H1 (cell line): Measurements from ENCODE around the gene TTC21A. TPM values are rescaled to one million over a fixed set of nuclear protein-coding genes. Genes with fewer than 3 reads are reported as not detected.

Experiments
- CTCF ChIA-PET: fragments of 300-600 bp; sonication (Branson Sonifier 250); formaldehyde crosslinking; loops from one replicate; lab custom pipeline; 2021; ENCODE audit not compliant: partially characterized antibody; lab: Charles Lee
- POLR2A ChIA-PET: fragments of 300-600 bp; sonication (Branson Sonifier 250); formaldehyde crosslinking; loops from one replicate; lab custom pipeline; 2021; ENCODE audit warnings: inconsistent platforms; ENCODE audit not compliant: partially characterized antibody; lab: Charles Lee
- DNase-seq, 2 experiments: peaks; one replicate each; pipeline versions ENCODE4 v3.0.0 to v3.0.0-alpha.2; 2010 to 2022; ENCODE audit warnings: low spot score in 2 of 2, low read depth in 1 of 2, mixed read lengths in 1 of 2
- FAIRE-seq: peaks from 2 replicates; lab custom pipeline; 2011; peaks lifted over from hg19 to GRCh38; lab: Jason Lieb, UNC
- H2AFZ ChIP-seq: 2 replicates; pipeline ENCODE4 v1.8.1; 2012; ENCODE audit warnings: low read length, inconsistent platforms
- H2AK5ac ChIP-seq: 2 replicates; pipeline ENCODE4 v1.6.1; 2013; ENCODE audit warnings: low read depth, low read length
- H2BK120ac ChIP-seq: replicated peaks from 2 replicates; pipeline ENCODE3; 2013; ENCODE audit warnings: low read depth, low read length, inconsistent platforms
- H2BK12ac ChIP-seq: 2 replicates; pipeline ENCODE4 v1.6.1; 2013; ENCODE audit warnings: low read depth, low read length
- H2BK15ac ChIP-seq: 2 replicates; pipeline ENCODE4 v1.6.1; 2013; ENCODE audit warnings: low read length
- H2BK20ac ChIP-seq: 2 replicates; pipeline ENCODE4 v1.6.1; 2013; ENCODE audit warnings: low read length
- H2BK5ac ChIP-seq: 2 replicates; pipeline ENCODE4 v1.6.1; 2013; ENCODE audit warnings: low read depth, low read length
- H3K14ac ChIP-seq: 2 replicates; pipeline ENCODE4 v1.6.1; 2013; ENCODE audit warnings: inconsistent platforms; ENCODE audit not compliant: insufficient read length
- H3K18ac ChIP-seq: 2 replicates; pipeline ENCODE4 v1.6.1; 2013; ENCODE audit warnings: low read length; ENCODE audit errors: extremely low read depth
- H3K23ac ChIP-seq: 2 replicates; pipeline ENCODE4 v1.6.1; 2013; ENCODE audit warnings: inconsistent platforms; ENCODE audit not compliant: insufficient read length
- H3K23me2 ChIP-seq: 2 replicates; pipeline ENCODE4 v1.6.1; 2013; ENCODE audit warnings: low read depth, low read length
- H3K27ac ChIP-seq: 2 replicates; pipeline ENCODE4 v1.6.1; 2011; ENCODE audit warnings: low read depth, low read length, inconsistent platforms
- H3K27me3 ChIP-seq, 4 experiments: replicated peaks in 1 of 4; 1 replicate in 1 of 4; 2 replicates in 3 of 4; pipeline versions ENCODE4 v1.6.1 to v1.8.1; 2011 to 2013; ENCODE audit warnings: low read length in 3 of 4, mild to moderate bottlenecking in 3 of 4, inconsistent platforms in 2 of 4, mixed read lengths in 2 of 4, moderate library complexity in 1 of 4; ENCODE audit not compliant: control insufficient read depth in 3 of 4, insufficient read depth in 3 of 4; ENCODE audit errors: extremely low read depth in 1 of 4
- H3K36me3 ChIP-seq, 4 experiments: 2 replicates each; pipeline versions ENCODE4 v1.6.1 to v1.8.1; 2011 to 2013; ENCODE audit warnings: mild to moderate bottlenecking in 4 of 4, low read length in 3 of 4, moderate library complexity in 2 of 4, control low read depth in 1 of 4, inconsistent platforms in 1 of 4; ENCODE audit not compliant: insufficient read depth in 4 of 4, control insufficient read depth in 2 of 4
- H3K4ac ChIP-seq: replicated peaks from 2 replicates; pipeline ENCODE3; 2013; ENCODE audit warnings: low read length, low read depth, mixed read lengths, inconsistent platforms; ENCODE audit not compliant: insufficient read length
- H3K4me1 ChIP-seq, 4 experiments: replicated peaks in 1 of 4; 1 replicate in 1 of 4; 2 replicates in 3 of 4; pipeline versions ENCODE4 v1.6.1 to v1.8.1; 2011 to 2013; ENCODE audit warnings: low read length in 3 of 4, inconsistent platforms in 2 of 4, mixed read lengths in 1 of 4; ENCODE audit not compliant: insufficient read depth in 4 of 4, control insufficient read depth in 3 of 4
- H3K4me2 ChIP-seq, 2 experiments: 2 replicates each; pipeline versions ENCODE4 v1.6.1 to v1.8.1; 2011 to 2013; ENCODE audit warnings: low read depth in 2 of 2, low read length in 2 of 2, control low read depth in 1 of 2, inconsistent platforms in 1 of 2, mild to moderate bottlenecking in 1 of 2; ENCODE audit not compliant: insufficient read depth in 1 of 2
- H3K4me3 ChIP-seq, 4 experiments: fragments of 200-600, 300-600 bp in 1 of 4; sonication (generic), shearing (Covaris generic), sonication (Bioruptor Twin) in 1 of 4; 2 replicates each; pipeline versions ENCODE4 v1.5.1 to v1.8.1; 2011 to 2016; ENCODE audit warnings: low read length in 4 of 4, low read depth in 3 of 4, control low read depth in 2 of 4, inconsistent platforms in 2 of 4, mild to moderate bottlenecking in 2 of 4, mixed read lengths in 1 of 4, moderate library complexity in 1 of 4; ENCODE audit not compliant: insufficient read depth in 2 of 4; ENCODE audit errors: extremely low read depth in 1 of 4
- H3K56ac ChIP-seq: replicated peaks from 2 replicates; pipeline ENCODE3; 2013; ENCODE audit warnings: low read depth, mild to moderate bottlenecking, mixed read lengths, low read length, inconsistent platforms; ENCODE audit not compliant: insufficient read length
- H3K79me1 ChIP-seq: 2 replicates; pipeline ENCODE4 v1.6.1; 2013; ENCODE audit warnings: low read depth, low read length, control low read depth
- H3K79me2 ChIP-seq, 2 experiments: 2 replicates each; pipeline versions ENCODE4 v1.6.1 to v1.8.1; 2012 to 2013; ENCODE audit warnings: low read length in 2 of 2, mild to moderate bottlenecking in 2 of 2, inconsistent platforms in 1 of 2; ENCODE audit not compliant: insufficient read depth in 2 of 2, control insufficient read depth in 1 of 2
- H3K9ac ChIP-seq, 4 experiments: replicated peaks in 1 of 4; 1 replicate in 1 of 4; 2 replicates in 3 of 4; pipeline versions ENCODE4 v1.6.1 to v1.8.1; 2011 to 2013; ENCODE audit warnings: low read depth in 3 of 4, low read length in 3 of 4, control low read depth in 2 of 4, mild to moderate bottlenecking in 2 of 4, moderate library complexity in 2 of 4, inconsistent platforms in 1 of 4; ENCODE audit errors: extremely low read depth in 1 of 4
- H3K9me3 ChIP-seq, 2 experiments: 2 replicates each; pipeline versions ENCODE4 v1.6.1 to v1.8.1; 2012 to 2013; ENCODE audit warnings: mild to moderate bottlenecking in 2 of 2, moderate library complexity in 2 of 2, control low read depth in 1 of 2, inconsistent platforms in 1 of 2, low read depth in 1 of 2, low read length in 1 of 2, mixed read lengths in 1 of 2; ENCODE audit not compliant: insufficient read depth in 2 of 2
- H4K20me1 ChIP-seq, 2 experiments: replicated peaks in 1 of 2; 2 replicates each; pipeline versions ENCODE3 to v1.8.1; 2011 to 2013; ENCODE audit warnings: inconsistent platforms in 2 of 2, low read length in 2 of 2, mild to moderate bottlenecking in 1 of 2; ENCODE audit not compliant: insufficient read depth in 2 of 2, control insufficient read depth in 1 of 2
- H4K5ac ChIP-seq: 2 replicates; pipeline ENCODE4 v1.6.1; 2013; ENCODE audit warnings: low read length, low read depth, mixed read lengths, inconsistent platforms; ENCODE audit not compliant: insufficient read length
- H4K8ac ChIP-seq: 2 replicates; pipeline ENCODE4 v1.8.0; 2013; ENCODE audit warnings: mild to moderate bottlenecking, moderate library complexity, low read length, inconsistent platforms; ENCODE audit not compliant: insufficient read depth; ENCODE audit errors: extremely low read depth
- H4K91ac ChIP-seq: replicated peaks from 2 replicates; pipeline ENCODE3; 2013; ENCODE audit warnings: low read length, mixed read lengths, inconsistent platforms; ENCODE audit not compliant: insufficient read length
- CHD1 ChIP-seq: IDR thresholded peaks from 2 replicates; pipeline ENCODE4 v1.6.1; 2012; ENCODE audit warnings: low read depth, low read length, improper control_type of control experiment
- CHD2 ChIP-seq: IDR thresholded peaks from 2 replicates; pipeline ENCODE4 v1.6.1; 2012; ENCODE audit warnings: low read length, improper control_type of control experiment
- MAX ChIP-seq: IDR thresholded peaks from 2 replicates; pipeline ENCODE4 v1.6.1; 2012; ENCODE audit warnings: inconsistent platforms
- NANOG ChIP-seq: IDR thresholded peaks from 2 replicates; pipeline ENCODE4 v1.6.1; 2011; ENCODE audit warnings: low read length, low read depth, mild to moderate bottlenecking, inconsistent platforms; ENCODE audit not compliant: insufficient read depth, poor library complexity, severe bottlenecking
- POLR2AphosphoS5 ChIP-seq: IDR thresholded peaks from 2 replicates; pipeline ENCODE4 v1.6.1; 2011; ENCODE audit warnings: low read depth, low read length
- SAP30 ChIP-seq: fragments of 300-600 bp; sonication (generic); IDR thresholded peaks from 2 replicates; pipeline ENCODE4 v1.7.1; 2012; ENCODE audit warnings: low read length, moderate library complexity, mild to moderate bottlenecking, inconsistent platforms; ENCODE audit not compliant: insufficient read depth, insufficient replicate concordance
- SIRT6 ChIP-seq: IDR thresholded peaks from one replicate; pipeline ENCODE4 v1.7.1; 2012; ENCODE audit warnings: low read length, inconsistent platforms
- SP1 ChIP-seq: IDR thresholded peaks from 2 replicates; pipeline ENCODE4 v1.6.1; 2011; ENCODE audit warnings: low read depth, low read length
- TCF12 ChIP-seq: IDR thresholded peaks from 2 replicates; pipeline ENCODE4 v1.6.1; 2011; ENCODE audit warnings: low read depth, mild to moderate bottlenecking, low read length
- WGBS, 2 experiments: shearing (Covaris generic) in 1 of 2; methylation state at CpG; one replicate each; pipeline versions ENCODE4 v1.1.6 to v1.1.7; 2013 to 2015; ENCODE audit warnings: low lambda C conversion rate in 2 of 2, mixed read lengths in 2 of 2, inconsistent platforms in 1 of 2, low coverage in 1 of 2, missing lambda C conversion rate in 1 of 2; ENCODE audit not compliant: insufficient replicate concordance in 2 of 2, insufficient coverage in 1 of 2, insufficient read length in 1 of 2; ENCODE audit errors: extremely low coverage in 1 of 2, missing lambda C conversion rate in 1 of 2; 5-methylcytosine and 5-hydroxymethylcytosine counted together
- polyA plus RNA-seq, 7 experiments: library from polyadenylated mRNA; depleted of rRNA in 3 of 7; stranded (reverse) in 5 of 7; unstranded in 2 of 7; fragments of >200 nt in 5 of 7; fragments of 200-250 nt in 2 of 7; gene quantifications; 1 replicate in 5 of 7; 2 replicates in 1 of 7; 4 replicates in 1 of 7; pipeline versions ENCODE4 v1.2.1 to v1.2.3, GENCODE V29; 2011 to 2013; ENCODE audit warnings: missing spikeins in 2 of 7, mixed read lengths in 2 of 7
- total RNA-seq: library from RNA; stranded (reverse); fragmentation: NEBNext Ultra II Directional; extraction: Animal tissue kit (Norgen Biotek cat#: 25700); gene quantifications from 2 replicates; pipeline ENCODE4 v1.2.1, GENCODE V29; 2021

The TTC21A gene
- total and polyA plus RNA-seq, 2 of the 8 experiments (the other 6 are each of a cell fraction or from before 2014, with no cell fraction given), result 2.3 to 2.8 TPM

- peaks cover 7 to 32% of the 10 kb centered on the region in 2 experiments for H4K20me1 ChIP-seq
- POLR2A ChIA-PET, result interaction anchor here (0.7 to 2.9 kb wide), 14 partner anchors 7 to 1910 kb away, joined by 3 to 16 read pairs (median 4); partner anchors contain the start of gene RPSA
- TF ChIP-seq SAP30, result no peak
- no peak for TF ChIP-seq MAX
- TF ChIP-seq CHD1, result no peak
- TF ChIP-seq CHD2, result no peak
- peak; percentile 73; the same call in 1 of the 2 replicates for TF ChIP-seq SP1
- no peak for TF ChIP-seq TCF12
- no peak; the same call in 1 of the 2 replicates for TF ChIP-seq POLR2AphosphoS5
- TF ChIP-seq SIRT6, result no peak
- TF ChIP-seq NANOG, result no peak
These were observed 43.5 kb downstream of the TTC21A start for GRCh38 chr3:39150803-39151631.

More at GRCh38 chr3:39150803-39151631, 43.5 kb downstream of the TTC21A start:
- Histone ChIP-seq H3K4me1 (peaks cover 21 to 58% (median 39%) of the 10 kb centered on the region in 4 experiments), H3K4me3 (peak overlapping the region; percentile 64 to 85 (median 78); a peak in 6 of 8 replicates), H3K27me3 (no peaks in the 10 kb centered on the region), H3K79me1 (peaks cover 18% of the 10 kb centered on the region; the same call in 1 of the 2 replicates), H2BK20ac (peak overlapping the region; percentile 98), H3K27ac (peak overlapping the region; percentile 75), H2BK15ac (peak overlapping the region; percentile 98; the same call in 1 of the 2 replicates), H3K9ac (peak overlapping the region in 3 of 4 experiments; percentile 35 to 66 (median 65); a peak in 6 of 7 replicates), H2BK12ac (peak overlapping the region; percentile 99), H3K4me2 (peak overlapping the region; percentile 97 to 99), H3K23ac (no peak overlapping the region), H2BK5ac (peak overlapping the region; percentile 99), H2AK5ac (peak overlapping the region; percentile 97), H3K4ac (peak overlapping the region; percentile 30), H3K79me2 (peaks cover 14 to 44% of the 10 kb centered on the region in 2 experiments), H3K18ac (peak overlapping the region; percentile 99), H2BK120ac (peak overlapping the region; percentile 88), H4K8ac (peak overlapping the region; percentile 84; the same call in 1 of the 2 replicates), H3K9me3 (no peaks in the 10 kb centered on the region), H3K56ac (no peak overlapping the region), H3K36me3 (peaks cover 0 to 5% (median under 1%) of the 10 kb centered on the region in 4 experiments; a peak in 2 of 8 replicates), H3K23me2 (peaks cover 21% of the 10 kb centered on the region), H3K14ac (peak overlapping the region; percentile 13), H4K91ac (peak overlapping the region; percentile 86), H2AFZ (no peak overlapping the region), H4K5ac (peak overlapping the region; percentile 31)
- WGBS, 2 experiments, result 25% methylated on average over 9 of the region's 9 CpGs; no CpG with 5 or more reads in 1 of the 2 experiments
- FAIRE-seq (no peak), DNase-seq (no peak)
- CTCF ChIA-PET, result interaction anchor here (0.6 to 2.2 kb wide), 5 partner anchors 10 to 1003 kb away, joined by 3 to 8 read pairs (median 4); partner anchors contain the start of gene XIRP1
